ENCODE data around the gene TGFBR2.
"Not testable (repeated sequence)": the region's sequence is repeated elsewhere in the genome, so short reads cannot be mapped to it uniquely, and the experiment has no call there.

TGFBR2 gene

GRCh38 chr3:30620402-30621360 is 14.3 kb downstream of the TGFBR2 start:
- DNase-seq: no peak

GRCh38 chr3:30621576-30621975 is 15.2 kb downstream of the TGFBR2 start:
- DNase-seq: no peak

- no peak for DNase-seq
Measured at GRCh38 chr3:30622047-30622545, 15.7 kb downstream of the TGFBR2 start.

- no peak for DNase-seq
Measured at GRCh38 chr3:30622790-30623189, 16.4 kb downstream of the TGFBR2 start.

- no peak for DNase-seq
Measured at GRCh38 chr3:30623351-30623750, 16.9 kb downstream of the TGFBR2 start.

- not testable (repeated sequence) for DNase-seq
Measured at GRCh38 chr3:30624480-30624879, 18.1 kb downstream of the TGFBR2 start.

- no peak for DNase-seq
Measured at GRCh38 chr3:30625541-30626438, 19.4 kb downstream of the TGFBR2 start.

GRCh38 chr3:30626443-30627180 is 20.2 kb downstream of the TGFBR2 start:
- DNase-seq: no peak

GRCh38 chr3:30628205-30628900 is 22.0 kb downstream of the TGFBR2 start:
- no peak for DNase-seq

GRCh38 chr3:30628901-30629590 is 22.6 kb downstream of the TGFBR2 start:
- DNase-seq: peak; percentile 67

- DNase-seq: no peak
Measured at GRCh38 chr3:30629746-30630145, 23.3 kb downstream of the TGFBR2 start.

GRCh38 chr3:30630238-30631030 is 24.0 kb downstream of the TGFBR2 start:
- no peak for DNase-seq

- DNase-seq: peak; percentile 83
Measured at GRCh38 chr3:30631243-30631904, 25.0 kb downstream of the TGFBR2 start.

GRCh38 chr3:30632065-30632464 is 25.7 kb downstream of the TGFBR2 start:
- DNase-seq: no peak

- no peak for DNase-seq
Measured at GRCh38 chr3:30632521-30632920, 26.1 kb downstream of the TGFBR2 start.

- no peak for DNase-seq
Measured at GRCh38 chr3:30633718-30634117, 27.3 kb downstream of the TGFBR2 start.

- no peak for DNase-seq
Measured at GRCh38 chr3:30634761-30635735, 28.6 kb downstream of the TGFBR2 start.
